OCI-LY7 (cell line): ENCODE results near the gene KCNQ1.

Experiments used
- EZH2phosphoT487 ChIP-seq: fragments of 200-600 bp; sonication (generic); IDR thresholded peaks from 2 replicates; pipeline ENCODE4 v1.6.1; 2018; ENCODE audit warnings: low read depth, borderline replicate concordance, mild to moderate bottlenecking, mixed run types, antibody characterized with exemption, low read length, moderate library complexity, mixed read lengths
- TF ChIP-seq, protein P1 (sequence below): fragments of 200-600 bp; sonication (generic); conservative IDR thresholded peaks from 2 replicates; pipeline ENCODE4 v1.5.1; 2014; ENCODE audit warnings: mild to moderate bottlenecking, antibody characterized with exemption, low read length, moderate library complexity, mixed read lengths

DNA sequence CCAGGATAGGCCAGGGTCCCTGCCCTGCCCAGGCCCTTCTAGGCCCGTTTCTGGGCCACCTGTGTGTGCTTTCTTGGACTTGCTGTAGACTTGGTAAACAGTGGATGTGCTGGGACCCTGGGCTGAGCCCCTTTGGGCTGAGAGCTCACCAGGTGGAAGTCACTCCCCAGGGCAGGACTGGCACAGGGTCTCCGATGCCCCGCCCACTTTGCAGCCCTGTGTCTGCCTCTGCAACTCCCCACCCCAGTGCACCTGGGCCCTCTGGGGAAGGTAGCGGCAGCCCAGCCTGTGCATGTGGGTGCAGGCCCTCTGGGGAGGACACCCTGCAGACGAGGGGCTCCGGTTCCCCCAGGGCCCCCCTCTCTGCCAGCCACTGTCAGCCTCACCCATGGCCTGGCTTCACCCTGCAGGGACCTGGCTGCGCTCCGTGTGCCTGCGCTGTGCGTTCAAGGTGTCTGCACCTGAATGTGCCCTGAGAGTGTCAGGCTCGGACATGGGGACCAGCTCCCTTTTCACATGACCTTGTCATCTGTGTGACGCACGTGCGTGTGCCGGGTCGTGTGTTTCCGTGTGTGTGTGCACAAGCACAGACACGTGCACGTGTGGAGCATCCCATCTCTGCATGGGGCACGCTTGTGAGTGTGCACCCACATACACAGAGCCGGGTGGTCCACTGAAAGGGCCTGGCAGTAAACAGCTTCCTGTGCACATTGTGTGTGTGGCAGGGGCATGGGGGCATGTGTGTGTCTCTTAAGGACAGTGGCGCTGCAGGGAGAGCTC lies 136.5 kb downstream of the KCNQ1 start:
- TF ChIP-seq, protein P1, sequence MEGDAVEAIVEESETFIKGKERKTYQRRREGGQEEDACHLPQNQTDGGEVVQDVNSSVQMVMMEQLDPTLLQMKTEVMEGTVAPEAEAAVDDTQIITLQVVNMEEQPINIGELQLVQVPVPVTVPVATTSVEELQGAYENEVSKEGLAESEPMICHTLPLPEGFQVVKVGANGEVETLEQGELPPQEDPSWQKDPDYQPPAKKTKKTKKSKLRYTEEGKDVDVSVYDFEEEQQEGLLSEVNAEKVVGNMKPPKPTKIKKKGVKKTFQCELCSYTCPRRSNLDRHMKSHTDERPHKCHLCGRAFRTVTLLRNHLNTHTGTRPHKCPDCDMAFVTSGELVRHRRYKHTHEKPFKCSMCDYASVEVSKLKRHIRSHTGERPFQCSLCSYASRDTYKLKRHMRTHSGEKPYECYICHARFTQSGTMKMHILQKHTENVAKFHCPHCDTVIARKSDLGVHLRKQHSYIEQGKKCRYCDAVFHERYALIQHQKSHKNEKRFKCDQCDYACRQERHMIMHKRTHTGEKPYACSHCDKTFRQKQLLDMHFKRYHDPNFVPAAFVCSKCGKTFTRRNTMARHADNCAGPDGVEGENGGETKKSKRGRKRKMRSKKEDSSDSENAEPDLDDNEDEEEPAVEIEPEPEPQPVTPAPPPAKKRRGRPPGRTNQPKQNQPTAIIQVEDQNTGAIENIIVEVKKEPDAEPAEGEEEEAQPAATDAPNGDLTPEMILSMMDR, result no peak
- TF ChIP-seq EZH2phosphoT487, result no peak
